Activated B cell treated with CpG ODN at 0.5 μM for 24 hours (primary cell): Measurements from ENCODE around the gene KIN. TPM values are rescaled to one million over a fixed set of nuclear protein-coding genes. Genes with fewer than 3 reads are reported as not detected.

Source experiments
- ATAC-seq: fragments of 200-7000 bp; cut with Tn5 transposase; one replicate; pipeline ENCODE4 v1.10.0; 2021; ENCODE audit warnings: low read depth, mild to moderate bottlenecking, moderate library complexity
- CTCF ChIA-PET: fragments of 350-600 bp; sonication (Branson Sonifier 250); formaldehyde crosslinking; loops from one replicate; lab custom pipeline; 2021; ENCODE audit warnings: antibody characterized with exemption; lab: Charles Lee
- POLR2A ChIA-PET: fragments of 350-600 bp; sonication (Branson Sonifier 250); formaldehyde crosslinking; loops from one replicate; lab custom pipeline; 2021; ENCODE audit warnings: antibody characterized with exemption; lab: Charles Lee
- DNase-seq: peaks from one replicate; pipeline ENCODE4 v3.0.0; 2022
- H3K27ac Mint-ChIP-seq: one replicate; pipeline ENCODE4 v1.8.0; 2020; ENCODE audit warnings: mixed read lengths
- H3K27me3 Mint-ChIP-seq: one replicate; pipeline ENCODE4 v1.8.0; 2021; ENCODE audit warnings: mixed read lengths
- H3K36me3 Mint-ChIP-seq: one replicate; pipeline ENCODE4 v1.8.0; 2021; ENCODE audit warnings: low read depth, mixed read lengths
- H3K4me1 Mint-ChIP-seq: one replicate; pipeline ENCODE4 v1.8.0; 2021; ENCODE audit warnings: mixed read lengths
- H3K4me3 Mint-ChIP-seq: one replicate; pipeline ENCODE4 v1.8.0; 2020; ENCODE audit warnings: mild to moderate bottlenecking, mixed read lengths
- H3K9me3 Mint-ChIP-seq: one replicate; pipeline ENCODE4 v1.8.0; 2020; ENCODE audit warnings: mixed read lengths
- intact Hi-C: fragments of 100-400 bp; cut with micrococcal nuclease; formaldehyde crosslinking; loops from one replicate; pipeline ENCODE4 v1.15.1; 2024
- total RNA-seq: library from RNA; stranded (reverse); gene quantifications from 2 replicates; pipeline ENCODE4 v1.2.3, GENCODE V29; 2022
- TF ChIP-seq, protein P1 (sequence below): fragments of 200-600 bp; IDR thresholded peaks from one replicate; pipeline ENCODE4 v1.8.0; 2022; ENCODE audit warnings: antibody characterized with exemption, mild to moderate bottlenecking

The KIN gene
- total RNA-seq, 1 donor from 2014 or later = 12.6 TPM

DNA sequence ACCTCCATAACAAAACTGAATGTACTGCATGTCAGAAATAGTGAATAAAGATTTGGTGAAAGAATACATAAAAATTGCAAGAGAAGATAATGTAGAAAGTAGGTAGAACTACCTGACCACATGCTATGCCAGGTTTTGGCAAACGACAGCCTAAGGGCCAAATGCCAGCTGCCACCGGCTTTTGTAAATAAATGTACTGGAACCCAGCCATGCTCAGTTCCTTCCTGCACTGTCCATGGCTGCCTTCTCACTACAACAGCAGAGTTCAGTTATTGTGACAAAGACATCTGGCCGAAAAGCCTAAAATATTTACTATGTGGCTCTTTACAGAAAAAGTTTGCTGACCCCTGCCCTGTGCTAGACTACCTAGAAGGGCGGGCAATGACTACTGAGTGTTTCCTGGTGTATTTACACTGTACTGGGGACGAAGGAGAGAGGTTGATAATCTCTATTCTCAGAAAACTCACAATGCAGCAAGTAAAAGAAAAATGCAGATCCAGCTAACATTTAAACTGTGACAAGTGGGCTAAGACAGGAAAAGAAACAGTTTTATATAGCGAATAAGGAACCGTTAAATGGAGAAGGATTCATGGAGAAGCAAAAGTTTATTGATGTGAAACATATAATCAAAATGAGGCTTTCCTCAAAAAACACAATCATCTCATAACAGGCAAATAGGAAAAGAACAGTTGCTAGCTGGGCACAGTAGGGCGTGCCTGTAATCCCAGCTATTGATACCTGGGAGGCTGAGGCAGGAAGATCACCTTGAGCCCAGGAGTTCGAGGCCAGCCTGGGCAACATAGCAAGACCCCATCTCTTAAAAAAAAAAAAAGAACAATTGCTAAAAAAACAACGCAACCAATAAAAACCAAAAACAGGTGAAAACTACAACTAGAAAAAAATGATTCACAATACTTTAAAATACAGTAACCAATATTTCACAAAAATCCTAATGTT, 13.7 kb downstream of the KIN start:
- DNase-seq (no peak), ATAC-seq (no peak)
- intact Hi-C loops = no loop called here
- ChIA-PET CTCF (no interaction called here), POLR2A (no interaction called here)
- Mint-ChIP-seq H3K27me3 (no peaks in the 10 kb centered on the region), H3K4me3 (no peak overlapping the region), H3K36me3 (peaks cover 73% of the 10 kb centered on the region), H3K9me3 (no peaks in the 10 kb centered on the region), H3K27ac (no peak overlapping the region), H3K4me1 (peaks cover 11% of the 10 kb centered on the region)
- TF ChIP-seq, protein P1, sequence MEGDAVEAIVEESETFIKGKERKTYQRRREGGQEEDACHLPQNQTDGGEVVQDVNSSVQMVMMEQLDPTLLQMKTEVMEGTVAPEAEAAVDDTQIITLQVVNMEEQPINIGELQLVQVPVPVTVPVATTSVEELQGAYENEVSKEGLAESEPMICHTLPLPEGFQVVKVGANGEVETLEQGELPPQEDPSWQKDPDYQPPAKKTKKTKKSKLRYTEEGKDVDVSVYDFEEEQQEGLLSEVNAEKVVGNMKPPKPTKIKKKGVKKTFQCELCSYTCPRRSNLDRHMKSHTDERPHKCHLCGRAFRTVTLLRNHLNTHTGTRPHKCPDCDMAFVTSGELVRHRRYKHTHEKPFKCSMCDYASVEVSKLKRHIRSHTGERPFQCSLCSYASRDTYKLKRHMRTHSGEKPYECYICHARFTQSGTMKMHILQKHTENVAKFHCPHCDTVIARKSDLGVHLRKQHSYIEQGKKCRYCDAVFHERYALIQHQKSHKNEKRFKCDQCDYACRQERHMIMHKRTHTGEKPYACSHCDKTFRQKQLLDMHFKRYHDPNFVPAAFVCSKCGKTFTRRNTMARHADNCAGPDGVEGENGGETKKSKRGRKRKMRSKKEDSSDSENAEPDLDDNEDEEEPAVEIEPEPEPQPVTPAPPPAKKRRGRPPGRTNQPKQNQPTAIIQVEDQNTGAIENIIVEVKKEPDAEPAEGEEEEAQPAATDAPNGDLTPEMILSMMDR = no peak

DNA sequence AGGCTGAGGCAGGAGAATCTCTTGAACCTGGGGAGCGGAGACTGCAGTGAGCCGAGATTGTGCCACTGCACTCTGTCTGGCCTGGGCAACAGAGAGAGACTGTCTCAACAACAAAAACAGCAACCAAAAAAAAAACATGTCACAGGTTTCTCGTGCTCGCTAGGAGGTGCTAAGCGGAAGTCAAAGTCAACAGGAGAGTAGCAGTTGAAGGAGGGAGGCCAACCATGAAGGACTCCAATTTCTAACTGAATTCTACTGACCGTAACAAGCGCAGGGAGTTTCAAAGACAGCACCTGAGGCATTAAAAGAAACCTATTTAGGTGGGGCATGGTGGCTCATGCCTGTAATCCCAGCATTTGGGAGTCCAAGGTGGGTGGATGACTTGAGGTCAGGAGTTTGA, 19.4 kb downstream of the KIN start:
- Mint-ChIP-seq H3K9me3 (no peaks in the 10 kb centered on the region), H3K36me3 (peaks cover 70% of the 10 kb centered on the region), H3K4me3 (no peak overlapping the region), H3K4me1 (peaks cover under 1% of the 10 kb centered on the region), H3K27ac (no peak overlapping the region), H3K27me3 (no peaks in the 10 kb centered on the region)
- intact Hi-C loops = no loop called here
- ATAC-seq = no peak
- ChIA-PET CTCF (no interaction called here), POLR2A (no interaction called here)
- TF ChIP-seq, protein P1 = no peak
- DNase-seq = no peak

DNA sequence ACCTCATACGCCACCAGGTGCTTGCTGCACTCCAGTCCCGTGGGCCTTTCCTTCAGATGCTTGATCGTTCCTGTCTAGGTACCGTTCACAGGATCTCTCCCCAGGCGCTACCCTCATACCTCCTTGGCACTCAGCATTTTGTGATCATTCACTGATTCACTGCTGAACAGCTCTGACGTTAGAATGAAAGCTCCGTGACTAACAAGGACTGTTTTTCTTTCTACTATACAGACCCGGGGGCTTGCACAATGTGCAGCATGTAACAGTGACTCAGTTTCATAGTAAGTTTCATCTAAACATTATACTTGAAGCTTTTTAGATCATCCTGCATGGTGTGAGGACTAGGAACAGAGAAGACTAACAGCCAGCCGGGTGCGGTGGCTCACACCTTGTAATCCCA, 20.6 kb downstream of the KIN start:
- H3K36me3 Mint-ChIP-seq = peaks cover 72% of the 10 kb centered on the region
- no peak overlapping the region for H3K27ac Mint-ChIP-seq
- H3K4me1 Mint-ChIP-seq = no peaks in the 10 kb centered on the region
- no peak for ATAC-seq
- POLR2A ChIA-PET = no interaction called here
- H3K27me3 Mint-ChIP-seq = no peaks in the 10 kb centered on the region
- no peaks in the 10 kb centered on the region for H3K9me3 Mint-ChIP-seq
- no peak for DNase-seq
- TF ChIP-seq, protein P1 = no peak
- H3K4me3 Mint-ChIP-seq = no peak overlapping the region
- intact Hi-C loops = no loop called here
- CTCF ChIA-PET = no interaction called here

DNA sequence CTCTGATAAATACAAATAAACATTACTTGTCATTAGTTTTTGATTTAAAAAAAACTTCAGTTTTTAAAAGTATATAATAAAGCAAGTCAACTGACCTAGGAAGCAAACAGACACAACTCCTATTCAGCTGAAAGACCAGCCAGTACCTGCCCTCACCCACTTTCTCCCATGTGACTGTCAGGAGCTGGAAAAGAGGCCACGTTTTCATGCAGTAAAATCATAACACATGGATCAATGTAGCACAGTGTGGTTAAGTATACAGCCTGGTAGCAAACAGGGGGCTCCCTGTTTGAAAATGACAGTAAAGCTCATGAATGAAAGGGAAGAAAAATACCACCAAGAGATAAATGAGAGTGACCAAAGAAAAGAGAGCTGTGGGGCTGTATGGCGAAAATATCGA, 21.6 kb downstream of the KIN start:
- ChIA-PET POLR2A (no interaction called here), CTCF (no interaction called here)
- ATAC-seq = no peak
- intact Hi-C loops = no loop called here
- H3K36me3 Mint-ChIP-seq = peaks cover 75% of the 10 kb centered on the region
- H3K4me3 Mint-ChIP-seq = no peak overlapping the region
- no peaks in the 10 kb centered on the region for H3K9me3 Mint-ChIP-seq
- H3K27ac Mint-ChIP-seq = no peak overlapping the region
- H3K4me1 Mint-ChIP-seq = no peaks in the 10 kb centered on the region
- H3K27me3 Mint-ChIP-seq = no peaks in the 10 kb centered on the region
- DNase-seq = no peak
- TF ChIP-seq, protein P1 = no peak

DNA sequence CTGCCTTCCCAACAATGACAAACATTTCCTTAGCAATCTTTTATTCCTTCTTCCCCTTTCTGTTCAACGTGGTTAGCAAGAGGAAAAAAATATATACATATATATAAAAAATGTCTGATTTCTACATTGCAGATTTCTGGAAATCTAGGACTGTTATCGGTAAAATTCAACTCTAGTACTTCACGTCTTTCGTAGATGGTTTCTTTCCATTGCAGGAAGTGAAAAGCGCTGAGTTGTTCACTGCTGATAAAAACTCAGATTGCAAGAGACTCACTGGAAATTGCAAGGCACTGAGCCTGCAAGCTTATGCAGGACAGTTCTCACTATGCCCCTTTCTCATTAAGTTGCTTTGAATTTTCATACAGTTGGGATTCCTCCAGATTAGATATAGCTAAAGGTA, 23.9 kb downstream of the KIN start:
- H3K27ac Mint-ChIP-seq = no peak overlapping the region

More for the DNA sequence above, 23.9 kb downstream of the KIN start:
- no peak for DNase-seq
- Mint-ChIP-seq H3K4me3 (no peak overlapping the region), H3K36me3 (peaks cover 75% of the 10 kb centered on the region), H3K9me3 (no peaks in the 10 kb centered on the region), H3K27me3 (no peaks in the 10 kb centered on the region), H3K4me1 (no peaks in the 10 kb centered on the region)
- intact Hi-C loops = no loop called here
- ChIA-PET CTCF (no interaction called here), POLR2A (no interaction called here)
- ATAC-seq = no peak
- TF ChIP-seq, protein P1 = no peak
